H9 (cell line): ENCODE measurements around the gene CYTIP. TPM values are rescaled to one million over a fixed set of nuclear protein-coding genes. Genes with fewer than 3 reads are reported as not detected.

ENCODE experiments used
- DNase-seq: peaks from one replicate; pipeline ENCODE4 v3.0.0-alpha.2; 2017
- H2AFZ ChIP-seq: one replicate; pipeline ENCODE4 v1.6.1; 2013; ENCODE audit warnings: mild to moderate bottlenecking, low read length, control low read depth, moderate library complexity
- H2AK5ac ChIP-seq: 2 replicates; pipeline ENCODE4 v1.6.1; 2013; ENCODE audit warnings: low read length, control low read depth, mixed read lengths; ENCODE audit not compliant: insufficient read length
- H2BK120ac ChIP-seq: one replicate; pipeline ENCODE4 v1.6.1; 2013; ENCODE audit warnings: low read depth, mild to moderate bottlenecking, low read length, control low read depth, inconsistent platforms; ENCODE audit not compliant: poor library complexity, severe bottlenecking
- H2BK12ac ChIP-seq: 2 replicates; pipeline ENCODE4 v1.6.1; 2013; ENCODE audit warnings: low read length, control low read depth, mixed read lengths, low read depth; ENCODE audit not compliant: insufficient read length
- H2BK15ac ChIP-seq: 2 replicates; pipeline ENCODE4 v1.6.1; 2013; ENCODE audit warnings: low read depth, low read length, control low read depth
- H2BK20ac ChIP-seq: one replicate; pipeline ENCODE4 v1.6.1; 2013; ENCODE audit warnings: low read depth, mild to moderate bottlenecking, low read length, control low read depth, inconsistent platforms; ENCODE audit not compliant: poor library complexity, severe bottlenecking
- H2BK5ac ChIP-seq: 2 replicates; pipeline ENCODE4 v1.6.1; 2013; ENCODE audit warnings: low read length, control low read depth, mixed read lengths; ENCODE audit not compliant: insufficient read length
- H3K14ac ChIP-seq: 2 replicates; pipeline ENCODE4 v1.6.1; 2013; ENCODE audit warnings: low read length, control low read depth; ENCODE audit not compliant: insufficient read depth
- H3K18ac ChIP-seq: 2 replicates; pipeline ENCODE4 v1.6.1; 2013; ENCODE audit warnings: low read depth, mild to moderate bottlenecking, mixed read lengths, low read length, control low read depth; ENCODE audit not compliant: insufficient read length
- H3K23ac ChIP-seq: 2 replicates; pipeline ENCODE4 v1.6.1; 2013; ENCODE audit warnings: low read length, control low read depth, mixed read lengths, low read depth; ENCODE audit not compliant: insufficient read length
- H3K23me2 ChIP-seq: 2 replicates; pipeline ENCODE4 v1.6.1; 2013; ENCODE audit warnings: low read depth, mild to moderate bottlenecking, mixed read lengths, low read length, control low read depth; ENCODE audit not compliant: insufficient read length, poor library complexity, severe bottlenecking
- H3K27ac ChIP-seq: 2 replicates; pipeline ENCODE4 v1.5.1; 2013; ENCODE audit warnings: low read length, control low read depth, mixed read lengths, low read depth; ENCODE audit not compliant: insufficient read length
- H3K27me3 ChIP-seq: 2 replicates; pipeline ENCODE4 v1.6.1; 2013; ENCODE audit warnings: low read length, control low read depth, inconsistent platforms; ENCODE audit not compliant: insufficient read depth
- H3K4ac ChIP-seq: 2 replicates; pipeline ENCODE4 v1.6.1; 2013; ENCODE audit warnings: low read depth, mild to moderate bottlenecking, control low read depth, inconsistent platforms, low read length, moderate library complexity
- H3K4me1 ChIP-seq: 2 replicates; pipeline ENCODE4 v1.6.1; 2013; ENCODE audit warnings: low read length, control low read depth, inconsistent platforms; ENCODE audit not compliant: insufficient read depth
- H3K4me2 ChIP-seq: 2 replicates; pipeline ENCODE4 v1.6.1; 2013; ENCODE audit warnings: low read length, control low read depth, mixed read lengths; ENCODE audit not compliant: insufficient read length, insufficient read depth
- H3K56ac ChIP-seq: 2 replicates; pipeline ENCODE4 v1.6.1; 2013; ENCODE audit warnings: low read depth, mild to moderate bottlenecking, mixed read lengths, low read length, control low read depth; ENCODE audit not compliant: insufficient read length
- H3K79me1 ChIP-seq: 2 replicates; pipeline ENCODE4 v1.6.1; 2013; ENCODE audit warnings: low read depth, mild to moderate bottlenecking, moderate library complexity, low read length, control low read depth, inconsistent platforms; ENCODE audit not compliant: insufficient read depth, poor library complexity, severe bottlenecking
- H3K79me2 ChIP-seq: 2 replicates; pipeline ENCODE4 v1.6.1; 2013; ENCODE audit warnings: low read length, control low read depth, inconsistent platforms; ENCODE audit not compliant: insufficient read depth
- H3K9ac ChIP-seq: 2 replicates; pipeline ENCODE4 v1.6.1; 2013; ENCODE audit warnings: low read length, control low read depth, mixed read lengths; ENCODE audit not compliant: insufficient read length; ENCODE audit errors: extremely low read depth
- H3K9me3 ChIP-seq: one replicate; pipeline ENCODE4 v1.6.1; 2013; ENCODE audit warnings: low read depth, low read length, inconsistent platforms; ENCODE audit not compliant: control insufficient read depth
- H3T11ph ChIP-seq: one replicate; pipeline ENCODE4 v1.6.1; 2013; ENCODE audit warnings: mild to moderate bottlenecking, low read length, control low read depth, inconsistent platforms
- H4K20me1 ChIP-seq: one replicate; pipeline ENCODE4 v1.6.1; 2013; ENCODE audit not compliant: control insufficient read depth, insufficient read length, insufficient read depth
- H4K5ac ChIP-seq: 2 replicates; pipeline ENCODE4 v1.6.1; 2013; ENCODE audit warnings: low read depth, mild to moderate bottlenecking, mixed read lengths, low read length, control low read depth; ENCODE audit not compliant: insufficient read length
- H4K8ac ChIP-seq: replicated peaks from 2 replicates; pipeline ENCODE4 v1.6.1; 2013; ENCODE audit warnings: low read length, control low read depth, mixed read lengths, low read depth; ENCODE audit not compliant: insufficient read length
- H4K91ac ChIP-seq: 2 replicates; pipeline ENCODE4 v1.6.1; 2013; ENCODE audit warnings: low read depth, mild to moderate bottlenecking, moderate library complexity, mixed read lengths, low read length, control low read depth; ENCODE audit not compliant: insufficient read length
- H3K27ac Mint-ChIP-seq, 3 experiments: 2 replicates in 2 of 3; 3 replicates in 1 of 3; pipeline ENCODE4 v1.8.0; 2020 to 2021; ENCODE audit warnings: mixed read lengths in 3 of 3, mild to moderate bottlenecking in 1 of 3, moderate library complexity in 1 of 3
- H3K27me3 Mint-ChIP-seq: 2 replicates; pipeline ENCODE4 v1.8.0; 2021; ENCODE audit warnings: low read depth, mild to moderate bottlenecking, moderate library complexity, mixed read lengths
- H3K36me3 Mint-ChIP-seq, 3 experiments: 2 replicates in 2 of 3; 3 replicates in 1 of 3; pipeline ENCODE4 v1.8.0; 2020 to 2021; ENCODE audit warnings: low read depth in 3 of 3, mixed read lengths in 3 of 3; ENCODE audit not compliant: insufficient read depth in 1 of 3
- H3K4me1 Mint-ChIP-seq, 2 experiments: 2 replicates each; pipeline ENCODE4 v1.8.0; 2020; ENCODE audit warnings: mixed read lengths in 2 of 2
- H3K4me3 Mint-ChIP-seq, 2 experiments: 2 replicates in 1 of 2; 3 replicates in 1 of 2; pipeline ENCODE4 v1.8.0; 2020 to 2021; ENCODE audit warnings: mild to moderate bottlenecking in 2 of 2, mixed read lengths in 2 of 2, moderate library complexity in 1 of 2
- H3K9me3 Mint-ChIP-seq, 2 experiments: 2 replicates in 1 of 2; 3 replicates in 1 of 2; pipeline ENCODE4 v1.8.0; 2020; ENCODE audit warnings: mild to moderate bottlenecking in 2 of 2, mixed read lengths in 2 of 2, moderate library complexity in 1 of 2
- CTCF ChIP-seq: fragments of 200-600 bp; sonication (generic); conservative IDR thresholded peaks from 3 replicates; pipeline ENCODE4 v1.8.0; 2021; ENCODE audit warnings: antibody characterized with exemption, mild to moderate bottlenecking
- WGBS: extraction: QIAGEN DNeasy Blood & Tissue Kit; methylation state at CpG from one replicate; pipeline ENCODE4 v1.1.7; 2013; ENCODE audit warnings: missing lambda C conversion rate, low lambda C conversion rate, mixed read lengths; ENCODE audit not compliant: insufficient read length; ENCODE audit errors: extremely low coverage; 5-methylcytosine and 5-hydroxymethylcytosine counted together
- total RNA-seq: library from RNA; stranded (reverse); gene quantifications from 2 replicates; pipeline ENCODE4 v1.2.1, GENCODE V29; 2021

CYTIP gene
- total RNA-seq, 1 experiment from 2014 or later: 0.28 TPM

- Histone ChIP-seq H3K9ac (no peak overlapping the region), H2BK20ac (no peak overlapping the region), H3K23me2 (no peaks in the 10 kb centered on the region), H4K91ac (no peak overlapping the region), H4K8ac (no peak overlapping the region), H3K4ac (no peak overlapping the region), H3K79me1 (no peaks in the 10 kb centered on the region), H3K4me2 (no peak overlapping the region), H3K79me2 (no peaks in the 10 kb centered on the region), H3K56ac (no peak overlapping the region), H3K23ac (no peak overlapping the region), H3K18ac (no peak overlapping the region), H2BK5ac (no peak overlapping the region), H2BK120ac (no peak overlapping the region), H4K20me1 (no peaks in the 10 kb centered on the region), H3K27ac (no peak overlapping the region), H2AFZ (no peak overlapping the region), H3K9me3 (no peaks in the 10 kb centered on the region), H3K14ac (no peak overlapping the region), H2BK12ac (no peak overlapping the region), H3T11ph (no peak overlapping the region), H4K5ac (no peak overlapping the region), H3K27me3 (no peaks in the 10 kb centered on the region), H2AK5ac (no peak overlapping the region), H2BK15ac (no peak overlapping the region), H3K4me1 (no peaks in the 10 kb centered on the region)
- no peak overlapping the region for H3K4me3 Mint-ChIP-seq
- 0 out of 4 replicates have a peak, but pooled peaks cover 0 to 2% of the 10 kb centered on the region in 2 experiments for H3K4me1 Mint-ChIP-seq
- no peak for TF ChIP-seq CTCF
- WGBS: no CpG with 5 or more reads among the region's 1 CpG
- no peaks in the 10 kb centered on the region for H3K9me3 Mint-ChIP-seq
- no peak for DNase-seq
- H3K27me3 Mint-ChIP-seq: no peaks in the 10 kb centered on the region
- H3K27ac Mint-ChIP-seq: no peak overlapping the region
- no peaks in the 10 kb centered on the region for H3K36me3 Mint-ChIP-seq
These were observed 25.8 kb upstream of the CYTIP start for GRCh38 chr2:157469726-157470125.
